ENCODE measurements around the gene TMEM217. TPM values are rescaled to one million over a fixed set of nuclear protein-coding genes. Genes with fewer than 3 reads are reported as not detected.

The TMEM217 gene
- total and polyA plus RNA-seq, 2 of the 4 experiments (the other 2 are of a cell fraction) = 1.4 to 3.5 TPM

GRCh38 chr6:37261198-37261597, 3.3 kb upstream of the TMEM217 start:
- H3K4me2 ChIP-seq (ENCODE audit: low read depth, low read length) = no peak overlapping the region
- no peak overlapping the region for H3K14ac ChIP-seq (replicated peaks; ENCODE audit: low read depth, low read length)
- TF ChIP-seq MAFK (IDR thresholded peaks at IDR 0.05; ENCODE audit: low read depth, low read length) = no peak
- TF ChIP-seq CEBPB (IDR thresholded peaks at IDR 0.05; ENCODE audit: low read depth, low read length) = peak; percentile 38
- TF ChIP-seq POLR2A (IDR thresholded peaks at IDR 0.05; ENCODE audit: low read depth, low read length) = no peak
- TF ChIP-seq BHLHE40 (IDR thresholded peaks at IDR 0.05; ENCODE audit: low read depth, low read length) = no peak
- dilution Hi-C loops (cut with HindIII; ENCODE audit: low sequenced_read_pairs, unreplicated experiment) = no loop called here
- H3K18ac ChIP-seq (ENCODE audit: low read depth, low read length) = no peak overlapping the region
- H2BK120ac ChIP-seq (ENCODE audit: low read depth, low read length) = no peak overlapping the region
- H2AK5ac ChIP-seq (ENCODE audit: low read depth, low read length) = no peak overlapping the region
- in situ Hi-C loops (cut with MboI; ENCODE audit: low sequenced_read_pairs) = no loop called here
- H3K27me3 ChIP-seq (ENCODE audit: control insufficient read depth, insufficient read depth, low read length) = no peaks in the 10 kb centered on the region
- H4K20me1 ChIP-seq (ENCODE audit: insufficient read depth, low read length) = 0 out of 2 replicates have a peak, but pooled peaks cover 5% of the 10 kb centered on the region
- ChIA-PET POLR2A (ENCODE audit: unreplicated experiment) (no interaction called here), CTCF (no interaction called here)
- no peaks in the 10 kb centered on the region for H3K4me1 ChIP-seq (ENCODE audit: control insufficient read depth, insufficient read depth, low read length)
- no peak overlapping the region for H4K5ac ChIP-seq (ENCODE audit: low read depth, low read length)
- intact Hi-C loops (cut with micrococcal nuclease) = no loop called here
- no peak overlapping the region for H3K27ac ChIP-seq (ENCODE audit: insufficient read depth, low read length)
- H2BK20ac ChIP-seq (ENCODE audit: low read depth, low read length) = no peak overlapping the region
- H3K23ac ChIP-seq (ENCODE audit: low read depth, low read length) = no peak overlapping the region
- no peak overlapping the region for H2BK5ac ChIP-seq (ENCODE audit: low read depth, low read length, poor library complexity, severe bottlenecking)
- no peak overlapping the region for H3K9ac ChIP-seq (ENCODE audit: low read depth, low read length)
- H2AFZ ChIP-seq (replicated peaks; ENCODE audit: low read length, poor library complexity) = no peak overlapping the region
- no TSS peak for BruUV-seq (replicated peaks)
- no peak overlapping the region for H4K8ac ChIP-seq (ENCODE audit: low read depth in 2 of 2, low read length in 2 of 2)
- no peak overlapping the region for H3K4me3 ChIP-seq (ENCODE audit: insufficient read depth, low read depth, low read length)
- H2BK15ac ChIP-seq (ENCODE audit: low read depth, low read length) = no peak overlapping the region
- H3K9me3 ChIP-seq (ENCODE audit: control insufficient read depth, insufficient read depth, low read length) = no peaks in the 10 kb centered on the region
- H3K36me3 ChIP-seq (ENCODE audit: control insufficient read depth, insufficient read depth, low read length) = no peaks in the 10 kb centered on the region
- peaks cover 33 to 67% of the 10 kb centered on the region in 2 experiments for H3K79me1 ChIP-seq (ENCODE audit: low read depth in 1 of 2, low read length in 2 of 2)
- WGBS, 2 experiments (ENCODE audit: extremely low coverage in 2 of 2, insufficient read length in 1 of 2) = 83% methylated on average over 1 of the region's 5 CpGs; no CpG with 5 or more reads in 1 of the 2 experiments
- ATAC-seq (ENCODE audit: low read depth) = no peak
- no peak overlapping the region for H3K56ac ChIP-seq (ENCODE audit: extremely low read depth, insufficient read depth, low read length)
- no peaks in the 10 kb centered on the region; the same call in 1 of the 2 replicates for H3K9me1 ChIP-seq (ENCODE audit: insufficient read depth, low read length)
- DNase-seq = no peak
- no peak overlapping the region for H3K4ac ChIP-seq (ENCODE audit: low read depth, low read length)
- no peak overlapping the region for H2AK9ac ChIP-seq (replicated peaks; ENCODE audit: low read depth, low read length, poor library complexity)
- H4K91ac ChIP-seq (ENCODE audit: insufficient read depth, low read depth, low read length) = no peak overlapping the region

Measured in IMR-90 (cell line).